Type B pancreatic cell (in vitro differentiated cells): ENCODE data around the gene MIPEP. TPM values are rescaled to one million over a fixed set of nuclear protein-coding genes. Genes with fewer than 3 reads are reported as not detected.

Experiments used
- DNase-seq: peaks from one replicate; pipeline ENCODE4 v3.0.0; 2021; ENCODE audit warnings: mixed read lengths; ENCODE audit not compliant: unreplicated experiment; ENCODE audit errors: extremely low spot score
- H3K27ac Mint-ChIP-seq: 2 replicates; pipeline ENCODE4 v1.8.0; 2021; ENCODE audit warnings: mild to moderate bottlenecking, mixed read lengths
- H3K27me3 Mint-ChIP-seq: 2 replicates; pipeline ENCODE4 v1.8.0; 2021; ENCODE audit warnings: mixed read lengths
- H3K36me3 Mint-ChIP-seq: 2 replicates; pipeline ENCODE4 v1.8.0; 2021; ENCODE audit warnings: mixed read lengths
- H3K4me1 Mint-ChIP-seq: one replicate; pipeline ENCODE4 v1.8.0; 2021; ENCODE audit warnings: mixed read lengths; ENCODE audit not compliant: unreplicated experiment
- H3K4me3 Mint-ChIP-seq: 2 replicates; pipeline ENCODE4 v1.8.0; 2021; ENCODE audit warnings: mild to moderate bottlenecking, mixed read lengths
- H3K9me3 Mint-ChIP-seq: 2 replicates; pipeline ENCODE4 v1.8.0; 2021; ENCODE audit warnings: mixed read lengths
- total RNA-seq: library from RNA; stranded (reverse); gene quantifications from 2 replicates; pipeline ENCODE4 v1.2.1, GENCODE V29; 2021; ENCODE audit warnings: low replicate concordance
- TF ChIP-seq, protein P1 (sequence below): fragments of 200-600 bp; sonication (generic); conservative IDR thresholded peaks from 2 replicates; pipeline ENCODE4 v1.5.0; 2021; ENCODE audit warnings: antibody characterized with exemption, mild to moderate bottlenecking

Gene MIPEP
- total RNA-seq, 1 donor from 2014 or later, result 29.9 TPM

- Mint-ChIP-seq H3K9me3 (no peaks in the 10 kb centered on the region), H3K27me3 (no peaks in the 10 kb centered on the region), H3K4me1 (peaks cover 36% of the 10 kb centered on the region), H3K4me3 (no peak overlapping the region), H3K27ac (no peak overlapping the region), H3K36me3 (peaks cover 3% of the 10 kb centered on the region)
- TF ChIP-seq, protein P1, sequence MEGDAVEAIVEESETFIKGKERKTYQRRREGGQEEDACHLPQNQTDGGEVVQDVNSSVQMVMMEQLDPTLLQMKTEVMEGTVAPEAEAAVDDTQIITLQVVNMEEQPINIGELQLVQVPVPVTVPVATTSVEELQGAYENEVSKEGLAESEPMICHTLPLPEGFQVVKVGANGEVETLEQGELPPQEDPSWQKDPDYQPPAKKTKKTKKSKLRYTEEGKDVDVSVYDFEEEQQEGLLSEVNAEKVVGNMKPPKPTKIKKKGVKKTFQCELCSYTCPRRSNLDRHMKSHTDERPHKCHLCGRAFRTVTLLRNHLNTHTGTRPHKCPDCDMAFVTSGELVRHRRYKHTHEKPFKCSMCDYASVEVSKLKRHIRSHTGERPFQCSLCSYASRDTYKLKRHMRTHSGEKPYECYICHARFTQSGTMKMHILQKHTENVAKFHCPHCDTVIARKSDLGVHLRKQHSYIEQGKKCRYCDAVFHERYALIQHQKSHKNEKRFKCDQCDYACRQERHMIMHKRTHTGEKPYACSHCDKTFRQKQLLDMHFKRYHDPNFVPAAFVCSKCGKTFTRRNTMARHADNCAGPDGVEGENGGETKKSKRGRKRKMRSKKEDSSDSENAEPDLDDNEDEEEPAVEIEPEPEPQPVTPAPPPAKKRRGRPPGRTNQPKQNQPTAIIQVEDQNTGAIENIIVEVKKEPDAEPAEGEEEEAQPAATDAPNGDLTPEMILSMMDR, result no peak
- DNase-seq, result no peak
Measured at GRCh38 chr13:23758798-23759527, 130.2 kb downstream of the MIPEP start.

DNA sequence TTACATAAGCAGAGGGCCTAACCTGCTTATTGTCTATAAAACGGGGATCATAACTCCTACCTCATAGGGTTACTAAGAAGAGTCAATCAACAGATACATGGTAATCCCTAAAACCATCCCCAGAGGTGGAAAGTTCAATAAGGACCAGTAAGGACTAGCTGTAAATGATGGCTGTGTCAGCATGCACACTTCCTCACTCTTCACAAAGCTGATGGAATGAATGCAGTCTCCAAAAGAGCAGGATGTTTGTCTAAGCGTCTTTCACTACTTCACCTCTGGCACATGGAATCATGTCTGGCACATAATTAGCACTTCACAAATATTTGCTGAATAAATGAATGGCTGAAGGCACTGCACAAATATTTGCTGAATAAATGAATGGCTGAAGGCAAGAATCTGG lies 134.2 kb downstream of the MIPEP start:
- Mint-ChIP-seq H3K4me1 (peaks cover 32% of the 10 kb centered on the region), H3K36me3 (no peaks in the 10 kb centered on the region), H3K27me3 (no peaks in the 10 kb centered on the region), H3K27ac (peak overlapping the region; percentile 85), H3K9me3 (no peaks in the 10 kb centered on the region), H3K4me3 (no peak overlapping the region)
- TF ChIP-seq, protein P1, result no peak
- no peak for DNase-seq

- Mint-ChIP-seq H3K4me3 (no peak overlapping the region), H3K36me3 (no peaks in the 10 kb centered on the region), H3K9me3 (no peaks in the 10 kb centered on the region), H3K4me1 (peaks cover 36% of the 10 kb centered on the region), H3K27ac (peak overlapping the region; percentile 85), H3K27me3 (no peaks in the 10 kb centered on the region)
- DNase-seq, result no peak
- TF ChIP-seq, protein P1, result no peak
Measured at GRCh38 chr13:23754506-23754905, 134.7 kb downstream of the MIPEP start.

DNA sequence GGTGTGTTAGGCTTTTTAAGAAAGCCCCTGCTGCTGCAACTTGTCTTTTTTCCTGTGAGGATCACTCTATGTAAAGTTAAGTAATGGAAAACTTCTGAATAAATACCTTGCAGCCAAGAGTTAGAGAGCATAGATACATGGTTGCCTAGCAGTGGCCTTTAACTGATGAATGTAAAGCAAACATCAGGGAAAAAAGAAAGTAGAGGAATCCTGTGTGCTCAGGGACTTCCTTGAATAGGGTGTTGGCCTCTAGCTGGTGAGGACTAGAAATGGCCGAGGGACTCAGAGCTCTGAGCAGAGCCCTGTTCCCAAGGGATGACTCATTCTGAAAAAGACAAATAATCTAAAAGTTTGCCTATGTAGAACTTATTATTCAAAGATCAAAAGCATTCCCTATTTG lies 135.7 kb downstream of the MIPEP start:
- Mint-ChIP-seq H3K36me3 (no peaks in the 10 kb centered on the region), H3K9me3 (no peaks in the 10 kb centered on the region), H3K4me1 (peaks cover 43% of the 10 kb centered on the region), H3K27me3 (no peaks in the 10 kb centered on the region), H3K4me3 (peak overlapping the region; percentile 31), H3K27ac (peak overlapping the region; percentile 85)
- no peak for DNase-seq
- TF ChIP-seq, protein P1, result no peak

- no peaks in the 10 kb centered on the region for H3K36me3 Mint-ChIP-seq
Measured at GRCh38 chr13:23752111-23753001, 136.8 kb downstream of the MIPEP start.

More at GRCh38 chr13:23752111-23753001, 136.8 kb downstream of the MIPEP start:
- peak overlapping the region; percentile 67 for H3K27ac Mint-ChIP-seq
- no peak for DNase-seq
- no peak overlapping the region for H3K4me3 Mint-ChIP-seq
- H3K9me3 Mint-ChIP-seq, result no peaks in the 10 kb centered on the region
- TF ChIP-seq, protein P1, result no peak
- no peaks in the 10 kb centered on the region for H3K27me3 Mint-ChIP-seq
- peaks cover 41% of the 10 kb centered on the region for H3K4me1 Mint-ChIP-seq
